Measurements from ENCODE around the gene RAB11FIP4. TPM values are rescaled to one million over a fixed set of nuclear protein-coding genes. Genes with fewer than 3 reads are reported as not detected.
A peak's percentile ranks its signal among the peaks of the same experiment; 100 is the strongest.

The RAB11FIP4 gene
- total RNA-seq, 1 experiment from 2014 or later: 54.9 TPM

DNA sequence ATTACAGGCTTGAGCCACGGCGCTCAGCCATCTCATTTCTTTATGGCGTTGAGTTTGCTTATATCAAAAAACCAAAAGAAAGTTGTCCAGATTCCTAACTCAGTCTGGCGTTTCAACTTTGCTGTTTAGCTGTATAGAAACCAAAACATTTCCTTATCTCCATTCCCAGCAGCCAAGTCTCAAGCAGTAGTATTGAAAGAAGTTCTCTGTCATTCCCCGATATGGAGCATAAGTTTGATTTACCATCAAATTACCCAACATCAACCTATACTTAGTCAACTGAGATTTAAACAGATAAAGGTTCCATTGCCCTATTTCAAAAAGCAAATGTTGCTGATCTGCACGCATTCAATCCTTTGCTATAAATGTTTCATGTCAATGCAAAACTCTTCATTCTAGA, 27.5 kb upstream of the RAB11FIP4 start:
- H3K27me3 Mint-ChIP-seq (ENCODE audit: low read depth): no peaks in the 10 kb centered on the region
- CTCF ChIA-PET: interaction anchor here (1.2 to 1.6 kb wide), 2 partner anchors 9 to 25 kb away, joined by 4 to 8 read pairs; no protein-coding TSS in a partner anchor
- H3K36me3 Mint-ChIP-seq: peaks cover 18% of the 10 kb centered on the region
- no peak for TF ChIP-seq FOXJ3 (CRISPR knock-in tag; IDR thresholded peaks at IDR 0.05; ENCODE audit: borderline replicate concordance)
- peaks cover 9% of the 10 kb centered on the region; the same call in 1 of the 2 replicates for H3K4me1 Mint-ChIP-seq
- POLR2A ChIA-PET: no interaction called here
- H3K27ac Mint-ChIP-seq: 0 out of 2 replicates have a peak overlapping the region, but pooled peaks have one; percentile 29
- ATAC-seq: no peak
- no peak for DNase-seq (ENCODE audit: low spot score)
- H3K9me3 Mint-ChIP-seq: no peaks in the 10 kb centered on the region
- H3K4me3 Mint-ChIP-seq: no peak overlapping the region

GRCh38 chr17:31366088-31366487, 25.4 kb upstream of the RAB11FIP4 start:
- DNase-seq (ENCODE audit: low spot score) (no peak), ATAC-seq (no peak)
- Mint-ChIP-seq H3K4me1 (peaks cover 13% of the 10 kb centered on the region), H3K27ac (no peak overlapping the region), H3K27me3 (ENCODE audit: low read depth) (no peaks in the 10 kb centered on the region), H3K4me3 (no peak overlapping the region), H3K9me3 (no peaks in the 10 kb centered on the region), H3K36me3 (peaks cover 8% of the 10 kb centered on the region)
- POLR2A ChIA-PET: no interaction called here
- TF ChIP-seq CBFB (CRISPR knock-in tag; IDR thresholded peaks at IDR 0.05; ENCODE audit: low read depth): no peak
- no peak for TF ChIP-seq HMGA2 (CRISPR knock-in tag; IDR thresholded peaks at IDR 0.05)
- TF ChIP-seq, protein P1, sequence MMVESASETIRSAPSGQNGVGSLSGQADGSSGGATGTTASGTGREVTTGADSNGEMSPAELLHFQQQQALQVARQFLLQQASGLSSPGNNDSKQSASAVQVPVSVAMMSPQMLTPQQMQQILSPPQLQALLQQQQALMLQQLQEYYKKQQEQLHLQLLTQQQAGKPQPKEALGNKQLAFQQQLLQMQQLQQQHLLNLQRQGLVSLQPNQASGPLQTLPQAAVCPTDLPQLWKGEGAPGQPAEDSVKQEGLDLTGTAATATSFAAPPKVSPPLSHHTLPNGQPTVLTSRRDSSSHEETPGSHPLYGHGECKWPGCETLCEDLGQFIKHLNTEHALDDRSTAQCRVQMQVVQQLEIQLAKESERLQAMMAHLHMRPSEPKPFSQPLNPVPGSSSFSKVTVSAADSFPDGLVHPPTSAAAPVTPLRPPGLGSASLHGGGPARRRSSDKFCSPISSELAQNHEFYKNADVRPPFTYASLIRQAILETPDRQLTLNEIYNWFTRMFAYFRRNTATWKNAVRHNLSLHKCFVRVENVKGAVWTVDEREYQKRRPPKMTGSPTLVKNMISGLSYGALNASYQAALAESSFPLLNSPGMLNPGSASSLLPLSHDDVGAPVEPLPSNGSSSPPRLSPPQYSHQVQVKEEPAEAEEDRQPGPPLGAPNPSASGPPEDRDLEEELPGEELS (CRISPR knock-in tag; IDR thresholded peaks at IDR 0.05): no peak
- no peak for TF ChIP-seq STAT6 (CRISPR knock-in tag; conservative IDR thresholded peaks at IDR 0.05; ENCODE audit: low read depth)
- no peak for TF ChIP-seq USF1 (CRISPR knock-in tag; IDR thresholded peaks at IDR 0.05)
- TF ChIP-seq, protein P2, sequence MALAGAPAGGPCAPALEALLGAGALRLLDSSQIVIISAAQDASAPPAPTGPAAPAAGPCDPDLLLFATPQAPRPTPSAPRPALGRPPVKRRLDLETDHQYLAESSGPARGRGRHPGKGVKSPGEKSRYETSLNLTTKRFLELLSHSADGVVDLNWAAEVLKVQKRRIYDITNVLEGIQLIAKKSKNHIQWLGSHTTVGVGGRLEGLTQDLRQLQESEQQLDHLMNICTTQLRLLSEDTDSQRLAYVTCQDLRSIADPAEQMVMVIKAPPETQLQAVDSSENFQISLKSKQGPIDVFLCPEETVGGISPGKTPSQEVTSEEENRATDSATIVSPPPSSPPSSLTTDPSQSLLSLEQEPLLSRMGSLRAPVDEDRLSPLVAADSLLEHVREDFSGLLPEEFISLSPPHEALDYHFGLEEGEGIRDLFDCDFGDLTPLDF (CRISPR knock-in tag; IDR thresholded peaks at IDR 0.05): no peak
- TF ChIP-seq JAZF1 (CRISPR knock-in tag; IDR thresholded peaks at IDR 0.05): no peak
- CTCF ChIA-PET: interaction anchor here (0.7 to 2.2 kb wide), 2 partner anchors 12 to 23 kb away, joined by 3 to 13 read pairs; no protein-coding TSS in a partner anchor

DNA sequence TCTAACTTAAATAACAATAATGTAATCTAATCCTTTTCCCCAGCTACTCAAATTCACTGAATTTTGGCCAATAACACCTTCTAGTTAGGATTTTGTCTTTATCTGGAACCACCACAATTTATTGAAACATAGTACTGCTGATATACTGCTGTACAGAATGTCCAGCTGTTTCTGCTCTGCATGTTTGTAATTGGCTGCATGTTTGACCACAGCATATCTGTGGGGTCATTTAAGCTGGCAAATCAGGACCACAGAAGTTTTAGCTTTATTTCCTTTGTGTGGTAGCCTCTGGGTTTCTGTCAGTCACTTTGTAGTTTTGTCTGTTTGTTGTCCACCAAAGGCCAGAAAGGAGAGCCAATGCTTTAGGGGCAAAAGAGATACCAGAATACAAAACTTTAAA, 22.2 kb upstream of the RAB11FIP4 start:
- H3K4me3 Mint-ChIP-seq: no peak overlapping the region
- no peaks in the 10 kb centered on the region for H3K9me3 Mint-ChIP-seq
- 0 out of 2 replicates have a peak overlapping the region, but pooled peaks have one; percentile 51 for H3K27ac Mint-ChIP-seq
- H3K27me3 Mint-ChIP-seq (ENCODE audit: low read depth): no peaks in the 10 kb centered on the region
- ChIA-PET POLR2A (no interaction called here), CTCF (interaction anchor here (0.7 to 1.2 kb wide), 3 partner anchors 20 to 301 kb away, joined by 3 to 8 read pairs (median 4); no protein-coding TSS in a partner anchor)
- DNase-seq (ENCODE audit: low spot score) (no peak), ATAC-seq (no peak)
- H3K4me1 Mint-ChIP-seq: peaks cover 9% of the 10 kb centered on the region
- H3K36me3 Mint-ChIP-seq: peaks cover under 1% of the 10 kb centered on the region; the same call in 1 of the 2 replicates
- TF ChIP-seq MAX (CRISPR knock-in tag; IDR thresholded peaks at IDR 0.05): no peak
- TF ChIP-seq ARID4B (CRISPR knock-in tag; IDR thresholded peaks at IDR 0.05; ENCODE audit: borderline replicate concordance): no peak
- no peak for TF ChIP-seq ZBTB43 (CRISPR knock-in tag; IDR thresholded peaks at IDR 0.05)
- TF ChIP-seq CREM (CRISPR knock-in tag; IDR thresholded peaks at IDR 0.05): no peak
- TF ChIP-seq SOX15 (CRISPR knock-in tag; IDR thresholded peaks at IDR 0.05): no peak
- no peak for TF ChIP-seq JAZF1 (CRISPR knock-in tag; IDR thresholded peaks at IDR 0.05)
- TF ChIP-seq IRF2 (CRISPR knock-in tag; IDR thresholded peaks at IDR 0.05; ENCODE audit: borderline replicate concordance, low read depth): no peak
- TF ChIP-seq ZNF423 (CRISPR knock-in tag; IDR thresholded peaks at IDR 0.05): no peak
- no peak for TF ChIP-seq IRF1 (CRISPR knock-in tag; IDR thresholded peaks at IDR 0.05)

Data from WTC11 (cell line).